Measurements from ENCODE around the gene DPP8.

DNA sequence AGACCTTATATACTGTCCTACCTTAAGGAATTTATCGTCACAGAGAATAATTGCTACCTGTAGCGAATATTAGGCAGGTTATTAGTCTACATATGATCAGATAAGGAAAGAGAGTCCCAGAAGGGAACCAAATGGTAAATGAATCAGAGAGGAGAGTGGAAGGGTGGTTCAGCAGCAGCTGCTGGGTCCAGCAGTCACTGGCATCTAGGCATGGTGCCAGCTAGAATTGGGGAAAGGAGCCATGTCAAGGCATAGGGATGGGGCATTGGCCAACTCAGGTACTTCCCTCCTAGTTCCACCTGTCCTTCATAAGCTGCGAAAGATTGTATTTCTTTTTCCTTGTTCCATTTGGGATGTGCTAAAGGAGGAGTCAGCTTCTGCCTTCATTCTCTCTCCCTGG, 36.2 kb upstream of the DPP8 start:
- TF ChIP-seq, protein P1, sequence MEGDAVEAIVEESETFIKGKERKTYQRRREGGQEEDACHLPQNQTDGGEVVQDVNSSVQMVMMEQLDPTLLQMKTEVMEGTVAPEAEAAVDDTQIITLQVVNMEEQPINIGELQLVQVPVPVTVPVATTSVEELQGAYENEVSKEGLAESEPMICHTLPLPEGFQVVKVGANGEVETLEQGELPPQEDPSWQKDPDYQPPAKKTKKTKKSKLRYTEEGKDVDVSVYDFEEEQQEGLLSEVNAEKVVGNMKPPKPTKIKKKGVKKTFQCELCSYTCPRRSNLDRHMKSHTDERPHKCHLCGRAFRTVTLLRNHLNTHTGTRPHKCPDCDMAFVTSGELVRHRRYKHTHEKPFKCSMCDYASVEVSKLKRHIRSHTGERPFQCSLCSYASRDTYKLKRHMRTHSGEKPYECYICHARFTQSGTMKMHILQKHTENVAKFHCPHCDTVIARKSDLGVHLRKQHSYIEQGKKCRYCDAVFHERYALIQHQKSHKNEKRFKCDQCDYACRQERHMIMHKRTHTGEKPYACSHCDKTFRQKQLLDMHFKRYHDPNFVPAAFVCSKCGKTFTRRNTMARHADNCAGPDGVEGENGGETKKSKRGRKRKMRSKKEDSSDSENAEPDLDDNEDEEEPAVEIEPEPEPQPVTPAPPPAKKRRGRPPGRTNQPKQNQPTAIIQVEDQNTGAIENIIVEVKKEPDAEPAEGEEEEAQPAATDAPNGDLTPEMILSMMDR (IDR thresholded peaks at IDR 0.05; ENCODE audit: low read depth, low read length): no peak
- no peak for TF ChIP-seq EZH2phosphoT487 (IDR thresholded peaks at IDR 0.05; ENCODE audit: low read depth)
